Liver (tissue), 9 donors: ENCODE measurements around the gene NKAIN2. TPM values are rescaled to one million over a fixed set of nuclear protein-coding genes. Genes with fewer than 3 reads are reported as not detected.

Experiments used
- DNase-seq: peaks from one replicate; pipeline ENCODE4 v3.0.0-alpha.2; 2017; ENCODE audit warnings: low spot score
- H3K27ac ChIP-seq, 2 donors: one replicate each; pipeline ENCODE4 v1.7.0; 2013; ENCODE audit warnings: inconsistent platforms in 2 of 2, low read length in 2 of 2, control low read depth in 1 of 2, low read depth in 1 of 2, mild to moderate bottlenecking in 1 of 2
- H3K27me3 ChIP-seq, 4 donors: one replicate each; pipeline versions ENCODE4 v1.6.1 to v1.7.0; 2013; ENCODE audit warnings: low read length in 3 of 4, inconsistent platforms in 1 of 4, mild to moderate bottlenecking in 1 of 4, moderate library complexity in 1 of 4; ENCODE audit not compliant: control insufficient read depth in 4 of 4, insufficient read depth in 4 of 4
- H3K36me3 ChIP-seq, 4 donors: one replicate each; pipeline versions ENCODE4 v1.6.1 to v1.7.0; 2013; ENCODE audit warnings: low read length in 3 of 4, mild to moderate bottlenecking in 3 of 4, low read depth in 1 of 4, moderate library complexity in 1 of 4; ENCODE audit not compliant: control insufficient read depth in 4 of 4, insufficient read depth in 3 of 4
- H3K4me1 ChIP-seq, 4 donors: one replicate each; pipeline versions ENCODE4 v1.6.1 to v1.7.0; 2013; ENCODE audit warnings: low read length in 3 of 4, mild to moderate bottlenecking in 3 of 4, moderate library complexity in 1 of 4; ENCODE audit not compliant: control insufficient read depth in 4 of 4, insufficient read depth in 4 of 4
- H3K4me3 ChIP-seq, 3 donors: one replicate each; pipeline versions ENCODE4 v1.6.1 to v1.7.0; 2013; ENCODE audit warnings: low read length in 3 of 3, control low read depth in 1 of 3, low read depth in 1 of 3, mild to moderate bottlenecking in 1 of 3
- H3K9ac ChIP-seq, 2 donors: one replicate each; pipeline ENCODE4 v1.7.0; 2013; ENCODE audit warnings: low read length in 2 of 2, mild to moderate bottlenecking in 2 of 2, moderate library complexity in 2 of 2, control low read depth in 1 of 2, low read depth in 1 of 2
- H3K9me3 ChIP-seq, 4 donors: one replicate each; pipeline versions ENCODE4 v1.6.1 to v1.7.0; 2013; ENCODE audit warnings: low read length in 3 of 4; ENCODE audit not compliant: control insufficient read depth in 4 of 4
- CTCF ChIP-seq: fragments of 150-350 bp; IDR thresholded peaks from 2 replicates; pipeline ENCODE4 v1.5.1; 2017; ENCODE audit warnings: improper control_type of control experiment, low read depth, low read length; ENCODE audit not compliant: missing input control
- EGR1 ChIP-seq, 2 donors: IDR thresholded peaks; 2 replicates each; pipeline ENCODE4 v1.6.1; 2016 to 2018; ENCODE audit warnings: antibody characterized with exemption in 2 of 2, low read depth in 2 of 2
- FOXA1 ChIP-seq: IDR thresholded peaks from 2 replicates; pipeline ENCODE4 v1.6.1; 2016; ENCODE audit warnings: antibody characterized with exemption
- FOXA2 ChIP-seq: IDR thresholded peaks from 2 replicates; pipeline ENCODE4 v1.6.1; 2016; ENCODE audit warnings: antibody characterized with exemption
- GABPA ChIP-seq, 2 donors: IDR thresholded peaks in 1 of 2; conservative IDR thresholded peaks in 1 of 2; 2 replicates each; pipeline ENCODE4 v1.6.1; 2016; ENCODE audit warnings: antibody characterized with exemption in 2 of 2, mild to moderate bottlenecking in 1 of 2, moderate library complexity in 1 of 2
- HNF4A ChIP-seq, 2 donors: conservative IDR thresholded peaks; 2 replicates each; pipeline ENCODE4 v1.6.1; 2016; ENCODE audit warnings: antibody characterized with exemption in 2 of 2, mild to moderate bottlenecking in 2 of 2
- HNF4G ChIP-seq: IDR thresholded peaks from 2 replicates; pipeline ENCODE4 v1.6.1; 2016; ENCODE audit warnings: antibody characterized with exemption
- JUND ChIP-seq, 2 donors: IDR thresholded peaks; 2 replicates each; pipeline ENCODE4 v1.6.1; 2016; ENCODE audit warnings: antibody characterized with exemption in 2 of 2
- MAX ChIP-seq: IDR thresholded peaks from 2 replicates; pipeline ENCODE4 v1.6.1; 2016; ENCODE audit warnings: antibody characterized with exemption
- NR2F2 ChIP-seq: IDR thresholded peaks from 2 replicates; pipeline ENCODE4 v1.6.1; 2016; ENCODE audit warnings: antibody characterized with exemption
- RAD21 ChIP-seq, 2 donors: IDR thresholded peaks; 2 replicates each; pipeline ENCODE4 v1.6.1; 2016; ENCODE audit warnings: antibody characterized with exemption in 2 of 2, mild to moderate bottlenecking in 2 of 2
- RXRA ChIP-seq, 2 donors: IDR thresholded peaks; 2 replicates each; pipeline ENCODE4 v1.6.1; 2017 to 2018; ENCODE audit warnings: antibody characterized with exemption in 2 of 2, mild to moderate bottlenecking in 1 of 2
- SP1 ChIP-seq: IDR thresholded peaks from 2 replicates; pipeline ENCODE4 v1.6.1; 2018; ENCODE audit warnings: antibody characterized with exemption, mild to moderate bottlenecking
- TAF1 ChIP-seq: conservative IDR thresholded peaks from 2 replicates; pipeline ENCODE4 v1.6.1; 2016; ENCODE audit warnings: antibody characterized with exemption, mild to moderate bottlenecking
- YY1 ChIP-seq: IDR thresholded peaks from 2 replicates; pipeline ENCODE4 v1.6.1; 2016; ENCODE audit warnings: antibody characterized with exemption, mild to moderate bottlenecking
- ZBTB33 ChIP-seq: IDR thresholded peaks from 2 replicates; pipeline ENCODE4 v1.6.1; 2016; ENCODE audit warnings: antibody characterized with exemption
- WGBS: extraction: QIAGEN DNeasy Blood & Tissue Kit; methylation state at CpG from one replicate; pipeline ENCODE4 v1.1.7; 2013; 5-methylcytosine and 5-hydroxymethylcytosine counted together
- polyA plus RNA-seq, 2 donors: library from polyadenylated mRNA; stranded (reverse) in 1 of 2; unstranded in 1 of 2; fragments of 200-250 nt in 1 of 2; fragments of >200 nt in 1 of 2; fragmentation: Nextera tagmentation in 1 of 2; extraction: Ambion mirVana in 1 of 2; gene quantifications; one replicate each; pipeline versions ENCODE4 v1.2.1 to v1.2.3, GENCODE V29; 2013 to 2015
- total RNA-seq, 2 donors: library from RNA; depleted of rRNA; stranded (reverse); fragments of >200 nt; gene quantifications; one replicate each; pipeline ENCODE4 v1.2.3, GENCODE V29; 2014
- donor health status: healthy.
- donor health status: healthy.
- donor health status: healthy.
- donor health status: healthy.
- donor health status: healthy.

The NKAIN2 gene
- total and polyA plus RNA-seq, 4 donors = 0.05 to 0.14 TPM; not detected in 2

- H3K4me3 ChIP-seq = no peak overlapping the region
- TF ChIP-seq NR2F2 (no peak), RXRA (IDR thresholded peaks at IDR 0.05) (no peak), JUND (IDR thresholded peaks at IDR 0.05) (no peak), HNF4G (no peak), TAF1 (no peak), SP1 (no peak), ZBTB33 (no peak)
- H3K27ac ChIP-seq = no peak overlapping the region
- no peak overlapping the region for H3K9ac ChIP-seq
- H3K4me1 ChIP-seq = no peaks in the 10 kb centered on the region
- no peaks in the 10 kb centered on the region for H3K27me3 ChIP-seq
- DNase-seq = no peak
- H3K36me3 ChIP-seq = no peaks in the 10 kb centered on the region
- no peaks in the 10 kb centered on the region for H3K9me3 ChIP-seq
- WGBS = 87% methylated on average over 7 of the region's 7 CpGs
These were observed 627.2 kb downstream of the NKAIN2 start for GRCh38 chr6:124430740-124431318.

- H3K4me1 ChIP-seq = no peaks in the 10 kb centered on the region
- H3K9me3 ChIP-seq = no peaks in the 10 kb centered on the region
- no peak for DNase-seq
- 89% methylated on average over 1 of the region's 1 CpG for WGBS
- no peak overlapping the region for H3K4me3 ChIP-seq
- no peaks in the 10 kb centered on the region for H3K27me3 ChIP-seq
- H3K36me3 ChIP-seq = no peaks in the 10 kb centered on the region
- TF ChIP-seq GABPA (IDR thresholded peaks at IDR 0.05 in 1 of 2, conservative IDR thresholded peaks at IDR 0.05 in 1 of 2) = no peak
- no peak for TF ChIP-seq TAF1
- TF ChIP-seq FOXA2 = no peak
- no peak for TF ChIP-seq YY1
- no peak for TF ChIP-seq HNF4G
- TF ChIP-seq ZBTB33 = no peak
- TF ChIP-seq JUND (IDR thresholded peaks at IDR 0.05) = no peak
- TF ChIP-seq EGR1 (IDR thresholded peaks at IDR 0.05; ENCODE audit: low read depth in 2 of 2) = no peak
- no peak for TF ChIP-seq RAD21 (IDR thresholded peaks at IDR 0.05)
- no peak for TF ChIP-seq NR2F2
- TF ChIP-seq SP1 = no peak
- TF ChIP-seq MAX = no peak
- no peak for TF ChIP-seq CTCF
- TF ChIP-seq RXRA (IDR thresholded peaks at IDR 0.05) = no peak
- TF ChIP-seq FOXA1 = no peak
- TF ChIP-seq HNF4A (conservative IDR thresholded peaks at IDR 0.05) = no peak
- no peak overlapping the region for H3K9ac ChIP-seq
- H3K27ac ChIP-seq = no peak overlapping the region
These were observed 629.0 kb downstream of the NKAIN2 start for GRCh38 chr6:124432620-124433019.
